ENCODE results near the gene PHF21A.
"Not testable (repeated sequence)": the region's sequence is repeated elsewhere in the genome, so short reads cannot be mapped to it uniquely, and the experiment has no call there.

Gene PHF21A

DNA sequence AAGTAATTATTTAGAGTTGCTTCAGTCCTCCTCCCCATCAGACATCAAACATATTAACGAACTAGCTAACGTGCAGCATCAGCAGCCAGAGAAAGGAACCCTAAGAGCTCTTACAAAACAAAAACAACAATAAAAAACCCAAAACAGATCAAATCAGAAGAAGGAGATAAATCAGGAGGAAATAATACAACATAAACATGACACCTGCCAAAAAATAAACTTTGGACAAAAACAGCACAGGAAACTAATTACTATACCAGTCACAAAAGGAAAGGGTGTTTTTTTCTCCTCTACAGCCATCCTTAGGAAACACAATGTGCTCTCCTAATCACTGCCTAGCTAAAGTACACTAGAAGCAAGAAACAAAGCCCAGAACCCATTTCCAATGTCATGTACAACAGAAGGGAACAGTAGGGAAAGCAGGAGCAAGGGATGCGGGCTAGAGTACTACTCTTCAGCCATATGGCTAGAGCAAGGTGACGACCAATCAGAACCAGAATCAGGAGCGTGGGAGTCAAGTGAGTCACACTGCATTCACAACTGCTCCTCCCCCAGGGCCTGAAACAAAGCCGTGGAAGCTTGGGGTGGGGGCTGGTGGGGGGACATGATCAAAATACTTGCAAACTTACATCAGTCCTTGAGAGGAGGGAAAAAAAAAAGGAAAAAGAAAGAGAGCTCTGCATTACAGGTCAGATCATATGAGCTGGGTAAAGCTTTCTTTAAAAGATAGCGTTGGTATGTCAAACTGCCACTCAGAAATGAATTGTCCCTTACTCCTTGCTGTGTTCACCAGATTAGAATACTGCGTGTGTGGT lies 138.4 kb downstream of the PHF21A start:
- no peak for DNase-seq (ENCODE audit: low spot score)

DNA sequence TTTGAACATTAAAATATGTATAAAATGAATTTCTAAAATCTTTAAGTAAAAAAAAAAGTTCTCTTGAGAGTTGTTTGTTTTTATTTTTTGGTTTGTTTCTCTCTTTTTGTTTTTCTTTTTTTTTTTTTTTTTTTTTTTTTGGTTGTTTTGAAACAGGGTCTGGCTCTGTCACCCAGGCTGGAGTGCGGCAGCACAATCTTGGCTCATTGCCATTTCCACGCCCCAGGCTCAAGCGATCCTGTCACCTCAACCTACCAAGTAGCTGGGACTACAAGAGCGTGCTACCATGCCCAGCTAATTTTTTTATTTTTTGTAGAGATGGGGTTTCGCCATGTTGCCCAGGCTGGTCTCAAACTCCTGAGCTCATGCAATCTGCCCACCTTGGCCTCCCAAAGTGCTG lies 139.4 kb downstream of the PHF21A start:
- not testable (repeated sequence) for DNase-seq (ENCODE audit: low spot score)

DNA sequence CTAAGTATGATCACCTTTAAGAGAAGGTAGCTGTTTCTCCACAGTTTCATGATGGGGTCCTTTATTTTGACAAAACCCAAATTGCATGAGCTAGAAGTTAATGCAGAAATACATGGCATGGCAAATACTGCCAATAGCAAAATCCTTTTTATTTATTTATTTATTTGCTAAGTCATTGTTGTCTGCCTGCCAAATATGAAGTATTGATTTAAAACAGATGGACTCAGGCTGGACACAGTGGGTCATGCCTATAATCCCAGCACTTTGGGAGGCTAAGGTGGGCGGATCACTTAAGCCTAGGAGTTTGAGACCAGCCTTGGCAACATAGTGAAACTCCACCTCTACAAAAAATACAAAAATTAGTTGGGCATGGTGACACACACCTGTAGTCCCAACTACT lies 146.4 kb downstream of the PHF21A start:
- no peak for DNase-seq (ENCODE audit: low spot score)

DNA sequence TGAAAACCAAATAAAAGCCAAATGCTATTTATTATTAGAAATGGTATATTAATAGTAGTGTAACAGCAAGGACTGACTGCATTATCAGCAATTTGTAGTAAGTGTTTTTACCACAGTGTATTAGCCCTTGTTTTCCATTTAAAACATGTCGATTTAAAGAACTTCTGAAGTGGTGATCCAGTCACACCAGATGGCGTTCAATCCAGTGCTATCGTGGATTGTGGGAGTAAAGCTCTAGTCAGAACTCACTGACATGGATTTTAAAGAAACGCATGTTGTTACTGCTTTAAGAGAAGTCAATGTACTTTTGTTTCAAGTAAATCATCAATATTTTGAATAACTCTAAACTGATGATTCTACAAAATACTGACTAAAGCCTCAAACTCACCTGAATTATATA lies 147.7 kb downstream of the PHF21A start:
- DNase-seq (ENCODE audit: low spot score), result no peak

DNA sequence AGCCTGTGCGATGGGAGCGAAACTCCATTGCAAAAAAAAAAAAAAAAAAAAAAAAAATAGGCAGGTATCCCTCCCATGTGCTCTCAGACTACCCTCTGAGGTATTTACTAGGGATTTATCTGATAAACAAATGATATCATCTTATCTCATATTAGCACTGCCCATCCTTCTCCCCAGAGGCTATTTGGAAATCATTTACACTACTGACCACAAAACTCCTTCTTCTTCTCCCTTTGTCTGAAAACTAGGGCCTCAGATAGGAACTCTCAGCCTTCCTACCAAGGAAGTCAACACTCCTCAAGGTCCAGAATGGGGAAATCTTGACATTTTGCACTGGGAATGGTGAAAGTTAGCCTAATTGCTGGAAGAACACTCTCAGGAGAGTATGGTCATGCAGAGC lies 152.4 kb downstream of the PHF21A start:
- DNase-seq (ENCODE audit: low spot score), result no peak

DNA sequence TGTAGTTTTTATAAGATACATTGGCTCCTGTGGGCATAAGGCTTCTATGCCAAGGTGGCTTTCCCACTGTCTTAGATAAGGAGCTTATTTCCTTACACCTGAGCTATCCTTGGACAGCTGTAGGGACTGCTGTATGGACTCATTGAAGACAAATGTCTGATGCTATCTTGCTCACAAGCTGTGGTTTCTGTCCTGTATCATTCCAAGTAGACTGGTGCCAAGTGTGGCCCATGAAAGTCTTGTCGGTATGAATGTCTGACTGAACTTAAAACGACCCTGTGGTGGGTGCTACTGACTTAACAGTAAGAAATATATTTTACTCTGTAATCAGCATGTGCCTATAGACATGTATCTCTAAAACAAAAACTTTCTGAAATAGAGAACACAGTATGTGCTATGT lies 153.7 kb downstream of the PHF21A start:
- DNase-seq (ENCODE audit: low spot score), result no peak

DNA sequence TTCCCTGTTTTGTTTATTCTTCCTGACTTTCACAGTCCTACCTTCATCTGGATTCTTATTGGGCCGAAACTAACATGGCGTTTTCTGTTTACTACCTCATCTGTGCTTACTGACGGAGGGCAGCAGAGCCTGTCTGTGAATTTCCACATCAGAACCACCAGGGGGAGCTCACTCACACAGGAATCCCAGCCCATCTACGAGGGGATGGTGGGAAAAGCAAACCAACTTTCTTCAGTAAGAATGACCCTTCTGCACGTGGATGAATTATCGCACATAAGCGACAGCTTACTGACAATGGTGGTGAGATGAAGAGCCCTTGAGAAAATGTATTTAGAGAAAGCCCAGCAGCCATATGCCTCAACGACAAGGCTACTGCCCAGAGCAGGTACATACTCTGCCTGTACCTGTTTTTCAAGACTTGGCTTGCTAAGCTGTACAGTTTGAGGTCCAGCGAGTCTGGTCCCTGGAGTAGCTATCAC lies 156.3 kb downstream of the PHF21A start:
- peak; percentile 63 for DNase-seq (ENCODE audit: low spot score)

DNA sequence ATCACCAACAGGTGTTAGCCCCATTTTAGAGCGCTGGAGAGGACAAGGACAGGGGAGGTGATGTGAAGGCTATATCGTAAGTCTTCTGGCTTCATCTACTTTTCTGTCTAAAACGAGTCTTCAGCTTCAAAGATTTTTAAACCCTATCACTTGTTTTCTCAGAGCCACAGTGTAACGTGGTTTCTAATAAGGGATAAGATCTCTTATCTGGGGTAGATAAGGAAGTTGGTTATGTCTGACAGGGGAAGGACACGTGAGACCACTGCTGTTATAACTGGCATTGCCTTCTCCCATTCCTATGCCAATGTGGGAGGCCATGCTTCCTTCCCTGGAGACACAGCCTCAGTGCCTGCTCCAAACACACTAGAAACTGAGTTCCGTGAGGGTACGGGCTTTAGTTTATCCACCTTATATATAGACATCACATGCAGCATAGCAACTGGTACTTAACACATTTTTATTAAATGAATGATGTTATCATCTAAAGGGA lies 159.5 kb downstream of the PHF21A start:
- DNase-seq (ENCODE audit: low spot score), result no peak

DNA sequence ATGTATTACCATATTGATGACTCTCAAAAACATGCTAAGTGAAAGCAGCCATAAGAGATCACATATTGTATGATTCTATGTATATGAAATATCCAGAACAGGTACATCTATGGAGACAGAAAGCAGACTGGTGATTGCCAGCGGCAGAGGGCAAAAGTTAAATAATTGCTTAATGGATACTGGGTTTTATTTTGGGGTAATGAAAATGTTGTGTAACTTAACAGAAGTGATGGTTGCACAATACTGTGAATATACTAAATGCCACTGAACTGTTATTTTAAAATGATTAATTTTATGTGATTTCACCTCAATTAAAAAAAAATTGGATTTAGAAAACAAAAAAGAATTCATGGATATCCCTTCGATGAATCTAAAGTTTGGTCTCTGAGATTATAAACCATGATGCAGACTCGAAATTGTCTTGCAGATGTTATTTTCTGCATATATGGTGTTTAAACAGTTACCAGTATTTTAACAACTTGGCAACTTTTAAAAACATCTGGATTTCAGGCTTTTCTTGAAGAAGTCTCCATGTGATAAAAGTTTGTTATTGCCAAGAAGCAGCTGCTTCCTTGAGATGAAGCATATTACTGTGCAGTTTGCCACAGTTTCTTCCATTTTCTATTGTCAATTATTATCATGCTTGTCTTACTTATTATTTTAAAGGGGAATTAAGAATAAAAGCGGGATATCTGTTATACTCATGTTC lies 160.7 kb downstream of the PHF21A start:
- DNase-seq (ENCODE audit: low spot score), result no peak

DNA sequence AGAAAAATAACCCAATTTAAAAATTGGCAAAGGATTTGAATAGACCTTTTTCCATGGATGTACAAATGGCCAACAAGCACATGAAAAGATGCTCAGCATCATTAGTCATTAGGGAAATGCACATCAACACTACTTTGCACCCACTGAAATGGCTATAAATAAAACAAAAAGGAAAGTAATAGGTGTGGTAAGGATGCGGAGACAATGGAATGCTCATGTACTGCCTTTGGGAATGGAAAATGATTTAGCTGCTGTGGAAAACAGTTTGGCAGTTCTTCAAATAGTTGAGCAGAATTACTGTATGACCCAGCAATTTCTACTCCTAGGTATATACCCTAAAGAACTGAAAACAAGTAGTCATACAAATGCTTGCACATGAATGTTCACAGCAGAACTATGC lies 161.4 kb downstream of the PHF21A start:
- DNase-seq (ENCODE audit: low spot score), result no peak

DNA sequence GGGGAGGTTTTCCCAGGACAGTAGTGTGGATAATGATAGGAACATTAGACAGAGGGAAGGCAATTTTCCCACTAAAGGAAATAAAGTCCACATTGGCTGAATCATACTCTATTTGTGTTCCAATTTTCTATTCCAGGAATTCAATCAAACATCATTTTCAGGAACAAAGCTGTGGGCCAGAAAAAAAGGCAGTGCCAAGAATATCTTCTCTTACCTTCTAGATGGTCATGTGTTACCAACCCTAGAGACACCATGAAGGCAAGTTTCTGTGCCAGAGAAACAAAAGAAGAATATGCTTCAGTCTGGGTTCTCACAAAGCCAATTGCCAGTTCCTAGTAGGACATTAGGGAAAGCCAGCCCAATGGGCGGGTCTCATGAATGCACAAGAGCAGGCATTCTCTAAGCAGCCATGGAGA lies 171.3 kb downstream of the PHF21A start:
- no peak for DNase-seq (ENCODE audit: low spot score)

DNA sequence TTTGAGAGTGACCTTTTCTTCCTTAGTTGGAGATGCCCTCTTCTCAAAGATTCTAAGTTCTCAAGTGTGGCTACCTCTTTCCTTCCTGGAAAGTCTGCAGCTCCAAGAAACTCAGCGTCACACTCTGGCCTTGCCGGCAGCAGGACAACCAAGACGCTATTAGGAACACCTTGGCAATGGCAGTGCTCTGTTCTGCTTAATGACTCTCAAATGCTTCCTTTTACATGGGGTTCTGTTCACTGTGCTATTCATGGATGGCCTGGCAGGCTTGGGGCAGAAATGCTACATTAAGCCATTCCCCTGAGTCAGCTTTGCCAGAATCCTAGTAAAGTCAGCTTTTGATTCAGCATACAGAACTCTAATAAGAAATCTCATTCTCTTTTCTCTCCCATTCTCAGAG lies 172.9 kb downstream of the PHF21A start:
- DNase-seq (ENCODE audit: low spot score), result no peak

DNA sequence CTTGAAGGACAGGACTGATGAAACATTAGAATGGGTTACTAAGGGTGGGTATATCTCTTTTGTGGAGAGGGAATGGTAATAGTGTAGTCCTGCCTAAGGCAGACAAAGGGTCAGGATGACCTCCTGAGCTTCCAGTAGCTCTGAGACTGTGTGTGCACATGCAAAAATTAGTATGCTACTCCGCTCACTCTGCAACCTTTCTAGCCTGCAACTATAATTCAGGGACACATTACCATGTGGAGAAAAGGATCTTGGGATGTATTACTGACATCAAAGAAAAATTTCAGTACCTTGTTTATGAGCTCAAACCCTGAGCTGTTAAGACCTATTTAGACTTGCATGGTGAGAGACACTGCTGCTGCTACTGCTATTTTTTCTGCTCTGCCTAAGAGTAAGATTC lies 173.4 kb downstream of the PHF21A start:
- no peak for DNase-seq (ENCODE audit: low spot score)

DNA sequence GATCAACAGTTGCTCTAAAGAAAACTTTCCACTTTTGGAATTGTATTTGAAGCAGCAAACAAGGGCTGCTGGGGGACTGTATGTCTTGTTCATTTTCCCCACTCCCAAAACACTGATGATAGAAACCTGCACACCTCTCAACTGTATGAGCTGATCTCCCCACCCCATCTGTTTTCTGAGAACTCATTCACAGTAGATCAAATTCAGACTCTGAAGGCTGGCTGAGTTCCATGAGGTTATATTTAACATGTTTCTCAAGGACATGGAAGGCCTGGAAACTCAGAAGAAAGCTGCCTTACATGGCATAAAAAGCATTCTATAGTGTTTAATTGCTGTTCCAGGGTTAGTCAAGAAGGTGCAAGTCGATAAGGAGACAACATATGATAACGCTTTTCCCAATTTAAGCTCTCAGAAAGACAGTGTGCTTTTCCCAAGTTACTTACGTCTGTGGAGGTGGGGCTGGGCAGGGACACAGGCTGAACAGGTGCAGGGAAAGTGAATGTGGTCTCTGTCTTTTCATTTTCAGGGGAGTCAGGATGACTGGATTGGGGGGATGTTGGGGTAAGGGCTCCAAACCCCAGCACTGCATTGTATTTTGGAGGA lies 175.8 kb downstream of the PHF21A start:
- DNase-seq (ENCODE audit: low spot score), result no peak

DNA sequence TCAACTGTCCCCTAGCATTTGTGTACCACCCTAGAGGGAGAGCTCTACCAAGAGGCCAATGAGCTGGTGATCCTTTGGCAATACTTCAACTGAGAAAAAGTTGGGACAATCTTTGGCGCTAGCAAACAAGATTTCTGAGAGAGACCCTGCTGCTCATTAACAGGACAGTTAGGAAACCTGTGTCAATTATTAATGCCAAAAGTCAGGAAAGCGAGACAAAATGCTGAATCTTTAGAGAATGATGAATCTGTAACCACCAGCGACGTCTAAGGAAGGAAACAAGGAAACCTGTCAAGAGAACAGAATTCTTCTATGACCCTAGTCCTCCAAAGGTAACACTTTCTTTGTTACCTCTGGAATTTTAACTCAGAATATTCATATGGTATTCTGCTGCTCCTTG lies 178.9 kb downstream of the PHF21A start:
- DNase-seq (ENCODE audit: low spot score), result no peak

DNA sequence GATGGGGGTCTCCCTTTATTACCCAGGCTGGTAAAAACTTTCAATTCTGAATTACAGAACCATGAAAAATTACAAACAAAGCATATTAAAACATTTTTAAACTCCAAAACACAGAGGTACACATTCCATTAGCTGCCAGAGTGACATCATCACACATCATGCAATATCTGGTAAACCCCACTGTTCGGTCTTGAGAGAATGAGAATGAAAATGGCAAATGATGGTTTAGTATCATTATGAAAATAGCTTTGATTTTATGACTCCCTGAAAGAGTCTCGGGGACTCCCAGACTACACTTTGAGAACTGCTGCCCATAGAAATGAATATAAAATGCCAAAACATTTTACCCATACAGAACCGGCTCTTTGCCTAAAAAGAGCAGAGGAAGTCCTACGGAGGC lies 180.0 kb downstream of the PHF21A start:
- no peak for DNase-seq (ENCODE audit: low spot score)

DNA sequence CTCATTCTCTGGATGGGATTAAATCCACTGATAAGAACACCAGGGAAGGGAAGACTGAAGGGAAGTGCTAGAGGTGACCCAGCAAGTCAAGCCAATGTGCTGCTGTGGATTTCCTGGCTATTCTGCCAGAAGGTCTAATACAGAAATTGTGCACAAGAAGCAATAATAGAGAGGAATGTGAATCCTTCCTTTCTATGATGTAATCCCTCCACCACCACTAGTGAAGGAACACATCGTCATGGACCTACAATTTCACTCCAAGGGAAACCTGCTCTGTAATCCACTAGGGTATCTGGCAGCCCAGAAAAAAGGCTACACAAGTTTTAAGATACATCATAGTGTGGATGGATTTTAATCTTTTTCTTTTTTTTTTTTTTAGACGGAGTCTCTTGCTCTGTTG lies 181.4 kb downstream of the PHF21A start:
- DNase-seq (ENCODE audit: low spot score), result no peak

DNA sequence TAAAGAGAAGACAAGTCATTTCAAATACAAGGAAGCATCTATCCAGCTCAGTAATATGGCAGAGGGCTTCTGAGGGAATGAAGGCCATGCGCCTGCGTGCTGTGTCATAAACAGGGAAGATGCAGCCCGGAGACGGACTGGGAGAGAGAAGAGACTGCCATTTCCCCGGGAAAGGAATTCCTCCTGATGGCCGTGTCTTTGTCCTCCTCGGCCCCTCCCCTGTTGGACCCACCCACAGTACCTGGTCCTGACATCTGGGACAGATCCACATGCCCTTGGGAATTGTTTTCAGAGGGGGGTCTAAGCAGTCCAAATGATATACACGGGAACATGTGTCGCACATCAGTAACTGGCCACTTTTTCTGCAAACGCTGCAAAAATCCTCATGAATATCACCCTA lies 183.3 kb downstream of the PHF21A start:
- no peak for DNase-seq (ENCODE audit: low spot score)

DNA sequence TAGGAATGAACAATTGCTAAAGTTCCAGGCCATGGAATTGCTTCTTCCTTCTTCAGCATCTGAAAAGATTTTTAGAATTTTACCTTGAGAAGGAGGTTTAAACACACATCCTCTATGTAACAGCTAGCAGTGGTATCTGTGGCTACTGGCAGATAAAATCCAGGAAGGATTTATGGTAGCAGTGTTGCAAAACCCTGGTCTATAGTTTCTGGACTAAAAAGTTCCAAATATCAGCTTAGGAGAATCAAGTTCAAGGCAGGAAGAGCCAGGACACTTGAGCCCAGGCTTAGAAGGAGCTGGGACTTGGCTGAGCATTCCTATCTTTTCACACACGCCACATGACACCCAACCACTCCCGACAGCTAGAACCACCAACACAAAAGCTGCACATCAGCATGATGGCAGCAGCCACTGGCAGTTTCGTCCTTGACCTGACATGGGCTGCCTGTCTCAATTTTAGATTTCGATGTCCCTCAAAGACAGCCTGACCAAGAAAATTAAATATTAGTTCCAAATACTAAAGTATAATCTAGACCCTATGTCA lies 184.7 kb downstream of the PHF21A start:
- no peak for DNase-seq (ENCODE audit: low spot score)

DNA sequence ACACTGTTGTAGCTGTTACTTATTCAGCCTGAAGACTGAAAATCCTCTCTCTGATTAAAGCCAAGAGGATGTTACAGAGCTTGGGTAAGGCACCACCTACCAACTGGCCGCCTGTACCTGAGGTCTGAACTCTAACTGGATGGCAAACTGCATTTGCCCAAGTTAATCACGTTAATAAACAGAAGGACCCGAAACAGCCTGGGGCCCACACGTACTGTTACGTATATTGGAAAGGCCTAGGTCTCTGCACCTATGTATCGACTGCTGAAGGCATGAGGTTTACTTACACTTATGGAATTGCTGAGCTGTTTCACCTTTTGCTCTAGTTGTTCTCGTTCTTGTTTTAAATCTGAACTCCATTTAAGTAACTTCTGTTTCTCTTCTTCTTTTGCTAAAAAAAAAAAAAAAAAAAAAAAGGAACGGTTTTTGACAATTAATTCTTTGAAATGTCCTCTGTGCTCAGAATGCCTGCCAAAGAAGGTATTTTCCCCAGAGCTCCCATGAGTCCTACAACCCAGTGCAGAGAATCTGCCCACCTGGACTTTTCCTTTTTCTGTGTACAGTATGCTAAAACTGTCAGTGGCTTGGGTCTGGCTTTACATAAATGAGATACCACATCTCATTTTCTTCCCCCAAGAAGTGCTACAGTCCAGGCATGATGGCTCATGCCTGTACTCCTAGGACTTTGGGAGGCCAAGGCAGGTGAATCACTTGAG lies 185.7 kb downstream of the PHF21A start:
- DNase-seq (ENCODE audit: low spot score), result no peak

DNA sequence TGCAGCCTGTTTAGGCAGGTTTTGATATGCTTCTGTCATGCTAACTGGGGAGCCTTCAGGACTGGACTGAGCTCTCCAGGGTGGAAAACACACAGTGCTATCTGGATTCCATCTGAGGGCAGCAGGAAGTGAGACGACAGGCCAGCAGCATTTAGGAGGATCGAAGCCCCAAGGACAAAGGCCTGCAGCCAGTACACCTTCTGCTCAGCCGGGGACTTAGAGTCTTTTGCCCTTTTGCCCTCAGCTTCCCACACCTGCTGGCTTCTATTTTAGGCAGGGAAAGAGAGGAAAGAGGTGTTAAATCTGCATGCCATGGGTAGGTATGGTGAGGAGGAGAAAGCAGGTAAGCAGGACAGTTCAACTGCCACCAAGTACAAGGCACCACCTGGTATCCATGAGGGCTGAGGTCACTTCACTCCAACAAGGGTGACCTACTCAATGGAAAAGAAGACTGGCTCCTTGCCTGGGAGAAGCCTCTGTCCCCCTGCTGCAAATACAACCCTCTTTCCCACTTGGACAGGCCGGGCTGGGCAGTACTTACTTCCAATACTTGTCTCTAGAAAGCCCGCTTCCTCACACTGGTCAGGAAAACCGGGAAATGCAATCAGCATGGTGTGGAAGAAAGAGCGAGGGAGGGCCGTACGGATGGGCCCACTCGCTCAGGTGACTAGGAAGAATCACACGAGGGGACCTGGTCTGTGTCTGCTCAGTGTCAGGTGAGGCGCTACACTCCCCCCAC lies 186.5 kb downstream of the PHF21A start:
- DNase-seq (ENCODE audit: low spot score), result no peak
